Duodenal mucosa (tissue), 2 donors: ENCODE data around the gene SRSF9.
"Not testable (repeated sequence)": the region's sequence is repeated elsewhere in the genome, so short reads cannot be mapped to it uniquely, and the experiment has no call there.

Experiments
- H3K27ac ChIP-seq: one replicate; pipeline ENCODE4 v1.7.0; 2013; ENCODE audit warnings: low read depth, low read length
- H3K27me3 ChIP-seq, 2 donors: one replicate each; pipeline ENCODE4 v1.7.0; 2013; ENCODE audit warnings: low read length in 2 of 2, control low read depth in 1 of 2; ENCODE audit not compliant: insufficient read depth in 2 of 2, control insufficient read depth in 1 of 2
- H3K36me3 ChIP-seq, 2 donors: one replicate each; pipeline ENCODE4 v1.7.0; 2013; ENCODE audit warnings: low read length in 2 of 2, control low read depth in 1 of 2; ENCODE audit not compliant: insufficient read depth in 2 of 2, control insufficient read depth in 1 of 2
- H3K4me1 ChIP-seq, 2 donors: one replicate each; pipeline ENCODE4 v1.7.0; 2013; ENCODE audit warnings: low read length in 2 of 2, control low read depth in 1 of 2; ENCODE audit not compliant: insufficient read depth in 2 of 2, control insufficient read depth in 1 of 2
- H3K4me3 ChIP-seq, 2 donors: one replicate each; pipeline ENCODE4 v1.7.0; 2013; ENCODE audit warnings: low read length in 2 of 2, low read depth in 1 of 2
- H3K9ac ChIP-seq, 2 donors: one replicate each; pipeline ENCODE4 v1.7.0; 2013; ENCODE audit warnings: low read length in 2 of 2, low read depth in 1 of 2
- H3K9me3 ChIP-seq, 2 donors: one replicate each; pipeline ENCODE4 v1.7.0; 2013; ENCODE audit warnings: low read length in 2 of 2, control low read depth in 1 of 2; ENCODE audit not compliant: control insufficient read depth in 1 of 2

The SRSF9 gene

GRCh38 chr12:120496413-120497340, 27.1 kb upstream of the SRSF9 start:
- Histone ChIP-seq H3K36me3 (peaks cover 5 to 14% of the 10 kb centered on the region in 2 donors), H3K9ac (peak overlapping the region; percentile 65 to 91), H3K27ac (peak overlapping the region; percentile 58), H3K27me3 (no peaks in the 10 kb centered on the region), H3K9me3 (no peaks in the 10 kb centered on the region), H3K4me1 (peaks cover 18 to 21% of the 10 kb centered on the region in 2 donors), H3K4me3 (peak overlapping the region; percentile 94)

GRCh38 chr12:120495731-120496412, 26.3 kb upstream of the SRSF9 start, which contains the start of gene DYNLL1:
Gene DYNLL1, plus strand, starts transcription at chr12:120496113. Its CDS starts 309 bp downstream, at chr12:120496422.
- peak within 1 kb of the TSS; percentile 65 to 91 for H3K9ac ChIP-seq
- H3K36me3 ChIP-seq, result peaks cover 2 to 14% of the 10 kb centered on the region in 2 donors
- peak within 1 kb of the TSS; percentile 94 for H3K4me3 ChIP-seq
- peak within 1 kb of the TSS; percentile 58 for H3K27ac ChIP-seq
- H3K27me3 ChIP-seq, result no peaks in the 10 kb centered on the region
- no peaks in the 10 kb centered on the region for H3K9me3 ChIP-seq
- peaks cover 18 to 21% of the 10 kb centered on the region in 2 donors for H3K4me1 ChIP-seq

- Histone ChIP-seq H3K9me3 (no peaks in the 10 kb centered on the region), H3K36me3 (peaks cover 0 to 21% of the 10 kb centered on the region in 2 donors), H3K27ac (no peak overlapping the region), H3K4me3 (peak overlapping the region; percentile 94), H3K4me1 (peaks cover 18 to 21% of the 10 kb centered on the region in 2 donors), H3K27me3 (no peaks in the 10 kb centered on the region), H3K9ac (peak overlapping the region in 1 of 2 donors; percentile 31)
Observed at GRCh38 chr12:120495186-120495730, 25.7 kb upstream of the SRSF9 start.

GRCh38 chr12:120490833-120491512, 21.4 kb upstream of the SRSF9 start:
- H3K36me3 ChIP-seq, result peaks cover 0 to 8% of the 10 kb centered on the region in 2 donors
- H3K4me3 ChIP-seq, result no peak overlapping the region
- H3K27me3 ChIP-seq, result no peaks in the 10 kb centered on the region
- peaks cover 6 to 7% of the 10 kb centered on the region in 2 donors for H3K4me1 ChIP-seq
- no peak overlapping the region for H3K9ac ChIP-seq
- H3K27ac ChIP-seq, result no peak overlapping the region
- H3K9me3 ChIP-seq, result no peaks in the 10 kb centered on the region

GRCh38 chr12:120490325-120490724, 20.8 kb upstream of the SRSF9 start:
- H3K27me3 ChIP-seq, result no peaks in the 10 kb centered on the region
- no peak overlapping the region for H3K27ac ChIP-seq
- no peaks in the 10 kb centered on the region for H3K9me3 ChIP-seq
- H3K9ac ChIP-seq, result no peak overlapping the region
- peaks cover 0 to 8% of the 10 kb centered on the region in 2 donors for H3K36me3 ChIP-seq
- no peak overlapping the region for H3K4me3 ChIP-seq
- H3K4me1 ChIP-seq, result peaks cover 5 to 7% of the 10 kb centered on the region in 2 donors

GRCh38 chr12:120489018-120489417, 19.5 kb upstream of the SRSF9 start:
- no peak overlapping the region for H3K27ac ChIP-seq
- no peaks in the 10 kb centered on the region for H3K4me1 ChIP-seq
- peaks cover 0 to 8% of the 10 kb centered on the region in 2 donors for H3K36me3 ChIP-seq
- H3K9me3 ChIP-seq, result no peaks in the 10 kb centered on the region
- H3K9ac ChIP-seq, result no peak overlapping the region
- no peak overlapping the region for H3K4me3 ChIP-seq
- H3K27me3 ChIP-seq, result no peaks in the 10 kb centered on the region

- Histone ChIP-seq H3K4me3 (no peak overlapping the region), H3K36me3 (peaks cover 0 to 8% of the 10 kb centered on the region in 2 donors), H3K9ac (no peak overlapping the region), H3K27ac (no peak overlapping the region), H3K27me3 (no peaks in the 10 kb centered on the region), H3K4me1 (no peaks in the 10 kb centered on the region), H3K9me3 (no peaks in the 10 kb centered on the region)
Observed at GRCh38 chr12:120488057-120488640, 18.6 kb upstream of the SRSF9 start.

- not testable (repeated sequence) for H3K36me3 ChIP-seq, H3K27me3 ChIP-seq, H3K4me1 ChIP-seq, H3K4me3 ChIP-seq, H3K9ac ChIP-seq, H3K27ac ChIP-seq, H3K9me3 ChIP-seq
Observed at GRCh38 chr12:120487552-120487951, 18.0 kb upstream of the SRSF9 start.

- Histone ChIP-seq H3K27ac (no peak overlapping the region), H3K9ac (no peak overlapping the region), H3K9me3 (no peaks in the 10 kb centered on the region), H3K36me3 (peaks cover 0 to 8% of the 10 kb centered on the region in 2 donors), H3K4me3 (no peak overlapping the region), H3K4me1 (no peaks in the 10 kb centered on the region), H3K27me3 (no peaks in the 10 kb centered on the region)
Observed at GRCh38 chr12:120485961-120486881, 16.7 kb upstream of the SRSF9 start.
